Mesodermal cell (in vitro differentiated cells): ENCODE measurements around the gene KCNH3.
"Not testable (repeated sequence)": the region's sequence is repeated elsewhere in the genome, so short reads cannot be mapped to it uniquely, and the experiment has no call there.

ENCODE experiments used
- H3K27ac ChIP-seq: 2 replicates; pipeline ENCODE4 v1.7.0; 2013; ENCODE audit warnings: mild to moderate bottlenecking, low read depth, low read length, moderate library complexity; ENCODE audit not compliant: severe bottlenecking
- H3K36me3 ChIP-seq: 2 replicates; pipeline ENCODE4 v1.7.1; 2013; ENCODE audit warnings: mild to moderate bottlenecking, low read length, moderate library complexity; ENCODE audit not compliant: control insufficient read depth, insufficient read depth
- H3K4me1 ChIP-seq: one replicate; pipeline ENCODE4 v1.7.1; 2013; ENCODE audit warnings: mild to moderate bottlenecking, low read length; ENCODE audit not compliant: insufficient read depth, control insufficient read depth, poor library complexity, severe bottlenecking
- H3K4me3 ChIP-seq: 2 replicates; pipeline ENCODE4 v1.7.0; 2013; ENCODE audit warnings: low read length, control low read depth, mild to moderate bottlenecking; ENCODE audit not compliant: insufficient read depth, poor library complexity, severe bottlenecking; ENCODE audit errors: extremely low read depth
- H3K9me3 ChIP-seq: 2 replicates; pipeline ENCODE4 v1.7.1; 2013; ENCODE audit warnings: mild to moderate bottlenecking, low read length, moderate library complexity; ENCODE audit not compliant: control insufficient read depth
- WGBS, 2 experiments: methylation state at CpG; one replicate each; pipeline ENCODE4 v1.1.5; 2013; ENCODE audit warnings: missing lambda C conversion rate in 2 of 2; ENCODE audit not compliant: insufficient coverage in 2 of 2; 5-methylcytosine and 5-hydroxymethylcytosine counted together

Gene KCNH3

GRCh38 chr12:49529414-49529813 is 9.4 kb upstream of the KCNH3 start:
- Histone ChIP-seq H3K4me1 (no peaks in the 10 kb centered on the region), H3K27ac (no peak overlapping the region), H3K9me3 (no peaks in the 10 kb centered on the region), H3K4me3 (no peak overlapping the region), H3K36me3 (peaks cover 45% of the 10 kb centered on the region)
- WGBS, 2 experiments: no CpG with 5 or more reads among the region's 1 CpG

GRCh38 chr12:49531745-49532144 is 7.1 kb upstream of the KCNH3 start:
- Histone ChIP-seq H3K27ac (no peak overlapping the region), H3K9me3 (no peaks in the 10 kb centered on the region), H3K4me1 (no peaks in the 10 kb centered on the region), H3K4me3 (no peak overlapping the region), H3K36me3 (peaks cover 22% of the 10 kb centered on the region)
- 83 to 93% methylated on average over 2 of the region's 2 CpGs for WGBS, 2 experiments

GRCh38 chr12:49533331-49533730 is 5.5 kb upstream of the KCNH3 start:
- Histone ChIP-seq H3K9me3 (no peaks in the 10 kb centered on the region), H3K36me3 (peaks cover 8% of the 10 kb centered on the region), H3K27ac (no peak overlapping the region), H3K4me1 (peaks cover 6% of the 10 kb centered on the region), H3K4me3 (no peak overlapping the region)
- WGBS, 2 experiments: 90 to 96% methylated on average over 10 of the region's 10 CpGs

GRCh38 chr12:49534122-49534521 is 4.7 kb upstream of the KCNH3 start:
- not testable (repeated sequence) for H3K4me1 ChIP-seq, H3K27ac ChIP-seq, H3K36me3 ChIP-seq, H3K9me3 ChIP-seq, H3K4me3 ChIP-seq
- WGBS, 2 experiments: 79 to 90% methylated on average over 2 to 3 of the region's 5 CpGs

- Histone ChIP-seq H3K27ac (no peak overlapping the region), H3K4me3 (no peak overlapping the region), H3K9me3 (no peaks in the 10 kb centered on the region), H3K36me3 (no peaks in the 10 kb centered on the region), H3K4me1 (peaks cover 10% of the 10 kb centered on the region)
- WGBS, 2 experiments: 58 to 68% methylated on average over 2 to 8 of the region's 13 CpGs
Measured at GRCh38 chr12:49534731-49535278, 4.0 kb upstream of the KCNH3 start.

GRCh38 chr12:49535921-49536525 is 2.8 kb upstream of the KCNH3 start:
- Histone ChIP-seq H3K4me1 (peaks cover 10% of the 10 kb centered on the region), H3K36me3 (no peaks in the 10 kb centered on the region), H3K4me3 (no peak overlapping the region), H3K27ac (no peak overlapping the region), H3K9me3 (no peaks in the 10 kb centered on the region)
- WGBS, 2 experiments: 96 to 100% methylated on average over 4 of the region's 6 CpGs

GRCh38 chr12:49536526-49537071 is 2.2 kb upstream of the KCNH3 start:
- H3K27ac ChIP-seq: no peak overlapping the region
- H3K36me3 ChIP-seq: no peaks in the 10 kb centered on the region
- peaks cover 10% of the 10 kb centered on the region for H3K4me1 ChIP-seq
- 60 to 80% methylated on average over 1 to 3 of the region's 3 CpGs for WGBS, 2 experiments
- no peaks in the 10 kb centered on the region for H3K9me3 ChIP-seq
- no peak overlapping the region for H3K4me3 ChIP-seq

- H3K36me3 ChIP-seq: no peaks in the 10 kb centered on the region
- peak overlapping the region; percentile 28 for H3K4me3 ChIP-seq
- 8% methylated on average over 5 to 7 of the region's 13 CpGs for WGBS, 2 experiments
Measured at GRCh38 chr12:49537231-49537751, 1.5 kb upstream of the KCNH3 start.

GRCh38 chr12:49537752-49538509 is 899 bp upstream of the KCNH3 start:
- 0% methylated on average over 45 of the region's 61 CpGs for WGBS, 2 experiments
- Histone ChIP-seq H3K9me3 (no peaks in the 10 kb centered on the region), H3K4me1 (peaks cover 10% of the 10 kb centered on the region), H3K4me3 (peak overlapping the region; percentile 28), H3K27ac (no peak overlapping the region), H3K36me3 (no peaks in the 10 kb centered on the region)

More at GRCh38 chr12:49537231-49537751, 1.5 kb upstream of the KCNH3 start:
- Histone ChIP-seq H3K27ac (no peak overlapping the region), H3K9me3 (no peaks in the 10 kb centered on the region), H3K4me1 (peaks cover 10% of the 10 kb centered on the region)

GRCh38 chr12:49539406-49540228 is 787 bp downstream of the KCNH3 start:
- H3K4me1 ChIP-seq: peaks cover 10% of the 10 kb centered on the region
- no peak overlapping the region for H3K27ac ChIP-seq
- no peak overlapping the region for H3K4me3 ChIP-seq
- no peaks in the 10 kb centered on the region for H3K9me3 ChIP-seq
- WGBS, 2 experiments: 15% methylated on average over 39 to 40 of the region's 47 CpGs
- no peaks in the 10 kb centered on the region for H3K36me3 ChIP-seq
